ENCODE measurements around the gene IL1A. TPM values are rescaled to one million over a fixed set of nuclear protein-coding genes. Genes with fewer than 3 reads are reported as not detected.

The IL1A gene
- polyA plus RNA-seq, 1 of the 3 experiments (the other 2 are of a cell fraction), result not detected

DNA sequence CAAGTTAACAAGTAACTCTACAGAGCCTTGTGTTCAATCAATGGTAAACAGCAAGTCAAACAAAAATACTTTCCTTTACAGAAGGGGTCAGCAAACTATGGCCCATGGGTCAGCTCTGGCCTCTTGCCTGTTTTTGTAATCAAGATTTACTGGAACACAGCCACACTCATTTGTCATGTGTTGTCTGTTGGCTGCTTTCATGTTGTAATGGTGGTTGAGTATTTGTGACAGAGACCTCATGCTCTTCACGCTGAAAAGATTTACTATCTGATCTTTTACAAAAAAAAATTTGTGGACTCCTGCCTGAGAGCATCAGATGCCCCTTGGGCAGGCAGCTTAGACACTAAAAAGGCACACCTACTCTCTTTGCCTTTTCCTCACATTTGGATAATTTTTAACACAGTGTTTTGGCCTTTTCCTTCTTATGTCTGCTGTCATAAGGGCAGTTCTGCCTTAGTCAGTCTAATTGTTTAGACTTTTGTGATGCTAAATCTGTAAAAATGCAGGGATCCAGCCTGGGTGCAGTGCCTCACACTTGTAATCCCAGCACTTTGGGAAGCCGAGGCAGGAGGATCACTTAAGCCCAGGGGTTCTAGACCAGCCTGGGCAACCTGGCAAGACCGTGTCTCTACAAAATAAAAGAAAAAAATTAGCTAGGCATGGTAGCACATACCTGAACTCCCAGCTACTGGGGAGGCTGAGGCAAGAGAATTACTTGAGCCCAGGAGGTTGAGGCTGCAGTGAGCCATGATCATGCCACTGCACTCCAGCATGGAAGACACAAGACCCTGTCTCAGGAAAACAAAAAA, 34.0 kb upstream of the IL1A start:
- Histone ChIP-seq H3K4me2 (no peak overlapping the region), H3K79me2 (ENCODE audit: insufficient read depth) (no peaks in the 10 kb centered on the region), H3K9ac (no peak overlapping the region), H3F3A (replicated peaks; ENCODE audit: insufficient read depth) (no peaks in the 10 kb centered on the region), H3K9me3 (no peaks in the 10 kb centered on the region), H3K4me3 (ENCODE audit: low read depth in 2 of 2, low read length in 1 of 2) (no peak overlapping the region), H4K20me1 (ENCODE audit: insufficient read depth) (no peaks in the 10 kb centered on the region), H3K4me1 (ENCODE audit: control insufficient read depth in 1 of 2, insufficient read depth in 2 of 2, low read depth in 1 of 2, low read length in 1 of 2) (no peaks in the 10 kb centered on the region; a peak in 1 of 4 replicates), H3K27ac (ENCODE audit: low read depth in 2 of 2, low read length in 1 of 2) (no peak overlapping the region), H2AFZ (ENCODE audit: low read depth) (no peak overlapping the region), H3K36me3 (replicated peaks in 1 of 2; ENCODE audit: control insufficient read depth in 1 of 2, insufficient read depth in 2 of 2, low read length in 1 of 2) (no peaks in the 10 kb centered on the region), H3K9me2 (no peaks in the 10 kb centered on the region), H3K27me3 (ENCODE audit: insufficient read depth) (no peaks in the 10 kb centered on the region)
- 39% methylated on average over 3 of the region's 3 CpGs for WGBS (ENCODE audit: low lambda C conversion rate)
- no peak for TF ChIP-seq RAD21 (IDR thresholded peaks at IDR 0.05; ENCODE audit: low read length)
- TF ChIP-seq ELF1 (IDR thresholded peaks at IDR 0.05), result no peak
- no peak for TF ChIP-seq RCOR1 (IDR thresholded peaks at IDR 0.05; ENCODE audit: low read length)
- TF ChIP-seq, protein P1, sequence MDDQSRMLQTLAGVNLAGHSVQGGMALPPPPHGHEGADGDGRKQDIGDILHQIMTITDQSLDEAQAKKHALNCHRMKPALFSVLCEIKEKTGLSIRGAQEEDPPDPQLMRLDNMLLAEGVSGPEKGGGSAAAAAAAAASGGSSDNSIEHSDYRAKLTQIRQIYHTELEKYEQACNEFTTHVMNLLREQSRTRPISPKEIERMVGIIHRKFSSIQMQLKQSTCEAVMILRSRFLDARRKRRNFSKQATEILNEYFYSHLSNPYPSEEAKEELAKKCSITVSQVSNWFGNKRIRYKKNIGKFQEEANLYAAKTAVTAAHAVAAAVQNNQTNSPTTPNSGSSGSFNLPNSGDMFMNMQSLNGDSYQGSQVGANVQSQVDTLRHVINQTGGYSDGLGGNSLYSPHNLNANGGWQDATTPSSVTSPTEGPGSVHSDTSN (IDR thresholded peaks at IDR 0.05), result no peak
- TF ChIP-seq RXRA (IDR thresholded peaks at IDR 0.05; ENCODE audit: borderline replicate concordance, low read depth), result no peak
- no peak for TF ChIP-seq CHD2 (IDR thresholded peaks at IDR 0.05; ENCODE audit: low read length, partially characterized antibody)
- TF ChIP-seq, protein P2, sequence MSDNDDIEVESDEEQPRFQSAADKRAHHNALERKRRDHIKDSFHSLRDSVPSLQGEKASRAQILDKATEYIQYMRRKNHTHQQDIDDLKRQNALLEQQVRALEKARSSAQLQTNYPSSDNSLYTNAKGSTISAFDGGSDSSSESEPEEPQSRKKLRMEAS (IDR thresholded peaks at IDR 0.05; ENCODE audit: low read depth), result no peak
- TF ChIP-seq, protein P3, sequence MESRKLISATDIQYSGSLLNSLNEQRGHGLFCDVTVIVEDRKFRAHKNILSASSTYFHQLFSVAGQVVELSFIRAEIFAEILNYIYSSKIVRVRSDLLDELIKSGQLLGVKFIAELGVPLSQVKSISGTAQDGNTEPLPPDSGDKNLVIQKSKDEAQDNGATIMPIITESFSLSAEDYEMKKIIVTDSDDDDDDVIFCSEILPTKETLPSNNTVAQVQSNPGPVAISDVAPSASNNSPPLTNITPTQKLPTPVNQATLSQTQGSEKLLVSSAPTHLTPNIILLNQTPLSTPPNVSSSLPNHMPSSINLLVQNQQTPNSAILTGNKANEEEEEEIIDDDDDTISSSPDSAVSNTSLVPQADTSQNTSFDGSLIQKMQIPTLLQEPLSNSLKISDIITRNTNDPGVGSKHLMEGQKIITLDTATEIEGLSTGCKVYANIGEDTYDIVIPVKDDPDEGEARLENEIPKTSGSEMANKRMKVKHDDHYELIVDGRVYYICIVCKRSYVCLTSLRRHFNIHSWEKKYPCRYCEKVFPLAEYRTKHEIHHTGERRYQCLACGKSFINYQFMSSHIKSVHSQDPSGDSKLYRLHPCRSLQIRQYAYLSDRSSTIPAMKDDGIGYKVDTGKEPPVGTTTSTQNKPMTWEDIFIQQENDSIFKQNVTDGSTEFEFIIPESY (IDR thresholded peaks at IDR 0.05; ENCODE audit: borderline replicate concordance, low read depth), result no peak
- TF ChIP-seq, protein P4, sequence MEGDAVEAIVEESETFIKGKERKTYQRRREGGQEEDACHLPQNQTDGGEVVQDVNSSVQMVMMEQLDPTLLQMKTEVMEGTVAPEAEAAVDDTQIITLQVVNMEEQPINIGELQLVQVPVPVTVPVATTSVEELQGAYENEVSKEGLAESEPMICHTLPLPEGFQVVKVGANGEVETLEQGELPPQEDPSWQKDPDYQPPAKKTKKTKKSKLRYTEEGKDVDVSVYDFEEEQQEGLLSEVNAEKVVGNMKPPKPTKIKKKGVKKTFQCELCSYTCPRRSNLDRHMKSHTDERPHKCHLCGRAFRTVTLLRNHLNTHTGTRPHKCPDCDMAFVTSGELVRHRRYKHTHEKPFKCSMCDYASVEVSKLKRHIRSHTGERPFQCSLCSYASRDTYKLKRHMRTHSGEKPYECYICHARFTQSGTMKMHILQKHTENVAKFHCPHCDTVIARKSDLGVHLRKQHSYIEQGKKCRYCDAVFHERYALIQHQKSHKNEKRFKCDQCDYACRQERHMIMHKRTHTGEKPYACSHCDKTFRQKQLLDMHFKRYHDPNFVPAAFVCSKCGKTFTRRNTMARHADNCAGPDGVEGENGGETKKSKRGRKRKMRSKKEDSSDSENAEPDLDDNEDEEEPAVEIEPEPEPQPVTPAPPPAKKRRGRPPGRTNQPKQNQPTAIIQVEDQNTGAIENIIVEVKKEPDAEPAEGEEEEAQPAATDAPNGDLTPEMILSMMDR (IDR thresholded peaks at IDR 0.05), result no peak
- TF ChIP-seq, protein P5, sequence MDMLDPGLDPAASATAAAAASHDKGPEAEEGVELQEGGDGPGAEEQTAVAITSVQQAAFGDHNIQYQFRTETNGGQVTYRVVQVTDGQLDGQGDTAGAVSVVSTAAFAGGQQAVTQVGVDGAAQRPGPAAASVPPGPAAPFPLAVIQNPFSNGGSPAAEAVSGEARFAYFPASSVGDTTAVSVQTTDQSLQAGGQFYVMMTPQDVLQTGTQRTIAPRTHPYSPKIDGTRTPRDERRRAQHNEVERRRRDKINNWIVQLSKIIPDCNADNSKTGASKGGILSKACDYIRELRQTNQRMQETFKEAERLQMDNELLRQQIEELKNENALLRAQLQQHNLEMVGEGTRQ (IDR thresholded peaks at IDR 0.05; ENCODE audit: borderline replicate concordance, low read depth, low read length), result no peak
- no peak for TF ChIP-seq NFIC (IDR thresholded peaks at IDR 0.05; ENCODE audit: borderline replicate concordance)
- no peak for TF ChIP-seq EZH2phosphoT487 (IDR thresholded peaks at IDR 0.05; ENCODE audit: borderline replicate concordance, low read depth)
- TF ChIP-seq FOXJ3 (CRISPR knock-in tag; IDR thresholded peaks at IDR 0.05), result no peak
- TF ChIP-seq POLR2AphosphoS5 (IDR thresholded peaks at IDR 0.05; ENCODE audit: low read depth, low read length), result no peak
- no peak for TF ChIP-seq JUND (IDR thresholded peaks at IDR 0.05)
- DNase-seq, result peak; percentile 17
- ChIA-PET POLR2A (no interaction called here), CTCF (no interaction called here)
